SK-N-SH treated with all-trans-retinoic acid at 6 μM for 48 hours (cell line): ENCODE data around the gene TMEM178B.

Experiments
- CSRNP3 ChIP-seq: fragments of 250-450 bp; sonication (Bioruptor Pico); IDR thresholded peaks from 2 replicates; pipeline ENCODE4 v1.5.1; 2021; ENCODE audit warnings: mild to moderate bottlenecking, moderate library complexity
- TCF4 ChIP-seq: fragments of 250-450 bp; sonication (Bioruptor Pico); IDR thresholded peaks from 2 replicates; pipeline ENCODE4 v1.8.0; 2021; ENCODE audit warnings: mild to moderate bottlenecking, moderate library complexity, borderline replicate concordance
- ZC3H10 ChIP-seq: fragments of 250-450 bp; sonication (Bioruptor Pico); IDR thresholded peaks from 2 replicates; pipeline ENCODE4 v1.5.1; 2021; ENCODE audit warnings: mild to moderate bottlenecking, moderate library complexity
- ZNF565 ChIP-seq: fragments of 450-650 bp; formaldehyde crosslinking; conservative IDR thresholded peaks from 2 replicates; pipeline ENCODE4 v1.5.0; 2020; ENCODE audit warnings: low read depth, mild to moderate bottlenecking, moderate library complexity
- ZNF70 ChIP-seq: fragments of 450-650 bp; formaldehyde crosslinking; IDR thresholded peaks from 2 replicates; pipeline ENCODE4 v1.5.0; 2020; ENCODE audit warnings: mild to moderate bottlenecking, moderate library complexity
- TF ChIP-seq, protein P1 (sequence below): fragments of 250-450 bp; sonication (Bioruptor Pico); IDR thresholded peaks from 2 replicates; pipeline ENCODE4 v1.5.0; 2020; ENCODE audit warnings: mild to moderate bottlenecking, moderate library complexity
- TF ChIP-seq, protein P2 (sequence below): fragments of 250-450 bp; sonication (Bioruptor Pico); IDR thresholded peaks from 2 replicates; pipeline ENCODE4 v1.8.0; 2020; ENCODE audit warnings: mild to moderate bottlenecking, moderate library complexity, borderline replicate concordance

- TF ChIP-seq, protein P1, sequence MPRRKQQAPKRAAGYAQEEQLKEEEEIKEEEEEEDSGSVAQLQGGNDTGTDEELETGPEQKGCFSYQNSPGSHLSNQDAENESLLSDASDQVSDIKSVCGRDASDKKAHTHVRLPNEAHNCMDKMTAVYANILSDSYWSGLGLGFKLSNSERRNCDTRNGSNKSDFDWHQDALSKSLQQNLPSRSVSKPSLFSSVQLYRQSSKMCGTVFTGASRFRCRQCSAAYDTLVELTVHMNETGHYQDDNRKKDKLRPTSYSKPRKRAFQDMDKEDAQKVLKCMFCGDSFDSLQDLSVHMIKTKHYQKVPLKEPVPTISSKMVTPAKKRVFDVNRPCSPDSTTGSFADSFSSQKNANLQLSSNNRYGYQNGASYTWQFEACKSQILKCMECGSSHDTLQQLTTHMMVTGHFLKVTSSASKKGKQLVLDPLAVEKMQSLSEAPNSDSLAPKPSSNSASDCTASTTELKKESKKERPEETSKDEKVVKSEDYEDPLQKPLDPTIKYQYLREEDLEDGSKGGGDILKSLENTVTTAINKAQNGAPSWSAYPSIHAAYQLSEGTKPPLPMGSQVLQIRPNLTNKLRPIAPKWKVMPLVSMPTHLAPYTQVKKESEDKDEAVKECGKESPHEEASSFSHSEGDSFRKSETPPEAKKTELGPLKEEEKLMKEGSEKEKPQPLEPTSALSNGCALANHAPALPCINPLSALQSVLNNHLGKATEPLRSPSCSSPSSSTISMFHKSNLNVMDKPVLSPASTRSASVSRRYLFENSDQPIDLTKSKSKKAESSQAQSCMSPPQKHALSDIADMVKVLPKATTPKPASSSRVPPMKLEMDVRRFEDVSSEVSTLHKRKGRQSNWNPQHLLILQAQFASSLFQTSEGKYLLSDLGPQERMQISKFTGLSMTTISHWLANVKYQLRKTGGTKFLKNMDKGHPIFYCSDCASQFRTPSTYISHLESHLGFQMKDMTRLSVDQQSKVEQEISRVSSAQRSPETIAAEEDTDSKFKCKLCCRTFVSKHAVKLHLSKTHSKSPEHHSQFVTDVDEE (CRISPR knock-in tag), result no peak
- TF ChIP-seq CSRNP3 (CRISPR knock-in tag), result no peak
- TF ChIP-seq ZNF565, result no peak
- TF ChIP-seq ZNF70, result no peak
- TF ChIP-seq, protein P2, sequence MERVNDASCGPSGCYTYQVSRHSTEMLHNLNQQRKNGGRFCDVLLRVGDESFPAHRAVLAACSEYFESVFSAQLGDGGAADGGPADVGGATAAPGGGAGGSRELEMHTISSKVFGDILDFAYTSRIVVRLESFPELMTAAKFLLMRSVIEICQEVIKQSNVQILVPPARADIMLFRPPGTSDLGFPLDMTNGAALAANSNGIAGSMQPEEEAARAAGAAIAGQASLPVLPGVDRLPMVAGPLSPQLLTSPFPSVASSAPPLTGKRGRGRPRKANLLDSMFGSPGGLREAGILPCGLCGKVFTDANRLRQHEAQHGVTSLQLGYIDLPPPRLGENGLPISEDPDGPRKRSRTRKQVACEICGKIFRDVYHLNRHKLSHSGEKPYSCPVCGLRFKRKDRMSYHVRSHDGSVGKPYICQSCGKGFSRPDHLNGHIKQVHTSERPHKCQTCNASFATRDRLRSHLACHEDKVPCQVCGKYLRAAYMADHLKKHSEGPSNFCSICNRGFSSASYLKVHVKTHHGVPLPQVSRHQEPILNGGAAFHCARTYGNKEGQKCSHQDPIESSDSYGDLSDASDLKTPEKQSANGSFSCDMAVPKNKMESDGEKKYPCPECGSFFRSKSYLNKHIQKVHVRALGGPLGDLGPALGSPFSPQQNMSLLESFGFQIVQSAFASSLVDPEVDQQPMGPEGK, result no peak
- no peak for TF ChIP-seq ZC3H10 (CRISPR knock-in tag)
- no peak for TF ChIP-seq TCF4 (CRISPR knock-in tag)
Observed at GRCh38 chr7:141073173-141073640, 657 bp upstream of the TMEM178B start.
